ENCODE results near the gene TCEA2.

DNA sequence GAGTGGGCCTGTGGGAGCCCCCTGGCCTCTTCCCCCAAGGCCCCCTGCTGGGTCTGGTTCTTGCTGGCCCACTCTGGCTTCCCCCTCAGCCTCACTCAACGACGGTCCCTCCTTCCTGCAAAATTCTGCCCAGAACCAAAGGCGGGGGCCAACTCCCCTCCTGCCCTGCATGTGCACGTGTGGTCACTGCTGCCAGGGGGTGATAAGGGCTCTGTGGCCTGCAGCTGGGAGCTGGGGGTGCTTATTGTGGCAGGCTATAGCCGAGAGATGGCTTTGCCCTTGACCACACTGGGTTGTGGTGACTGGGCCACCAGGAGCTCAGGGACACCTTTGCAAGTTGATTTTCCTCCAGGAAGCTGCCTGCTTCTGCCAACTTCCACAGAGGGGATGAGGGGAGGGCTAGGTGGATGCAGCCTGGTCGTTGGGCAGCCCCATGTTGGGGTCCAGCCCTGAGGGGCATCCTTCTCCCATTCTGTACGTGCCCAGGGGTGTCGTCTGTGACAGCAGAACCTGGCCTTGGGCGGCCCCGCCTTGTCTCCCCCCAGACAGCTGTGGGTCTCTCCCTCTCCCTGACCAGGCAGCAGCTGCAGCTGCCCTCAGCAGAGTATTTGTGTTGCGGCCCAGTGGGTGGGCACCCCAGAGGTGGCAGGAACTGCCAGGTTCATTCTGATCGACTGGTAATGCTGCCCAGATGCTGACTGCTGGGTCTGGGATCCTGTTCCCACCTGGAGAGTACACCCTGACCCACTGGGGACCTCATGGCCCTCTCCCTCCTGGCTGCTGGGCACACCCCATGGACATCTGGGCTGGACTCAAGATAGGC is 5.6 kb downstream of the TCEA2 start:
- no peak for TF ChIP-seq FOXM1 (IDR thresholded peaks at IDR 0.05; ENCODE audit: borderline replicate concordance, low read depth)
- TF ChIP-seq YY1 (IDR thresholded peaks at IDR 0.05; ENCODE audit: low read depth), result no peak
- no peak for TF ChIP-seq EP300 (IDR thresholded peaks at IDR 0.05; ENCODE audit: borderline replicate concordance)
- TF ChIP-seq RAD21 (IDR thresholded peaks at IDR 0.05; ENCODE audit: low read depth), result no peak
- no peak for TF ChIP-seq ZBTB7A (IDR thresholded peaks at IDR 0.05; ENCODE audit: low read depth)
- TF ChIP-seq, protein P1, sequence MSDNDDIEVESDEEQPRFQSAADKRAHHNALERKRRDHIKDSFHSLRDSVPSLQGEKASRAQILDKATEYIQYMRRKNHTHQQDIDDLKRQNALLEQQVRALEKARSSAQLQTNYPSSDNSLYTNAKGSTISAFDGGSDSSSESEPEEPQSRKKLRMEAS (IDR thresholded peaks at IDR 0.05), result no peak
- TF ChIP-seq, protein P2, sequence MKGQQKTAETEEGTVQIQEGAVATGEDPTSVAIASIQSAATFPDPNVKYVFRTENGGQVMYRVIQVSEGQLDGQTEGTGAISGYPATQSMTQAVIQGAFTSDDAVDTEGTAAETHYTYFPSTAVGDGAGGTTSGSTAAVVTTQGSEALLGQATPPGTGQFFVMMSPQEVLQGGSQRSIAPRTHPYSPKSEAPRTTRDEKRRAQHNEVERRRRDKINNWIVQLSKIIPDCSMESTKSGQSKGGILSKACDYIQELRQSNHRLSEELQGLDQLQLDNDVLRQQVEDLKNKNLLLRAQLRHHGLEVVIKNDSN (IDR thresholded peaks at IDR 0.05), result no peak
- TF ChIP-seq, protein P3, sequence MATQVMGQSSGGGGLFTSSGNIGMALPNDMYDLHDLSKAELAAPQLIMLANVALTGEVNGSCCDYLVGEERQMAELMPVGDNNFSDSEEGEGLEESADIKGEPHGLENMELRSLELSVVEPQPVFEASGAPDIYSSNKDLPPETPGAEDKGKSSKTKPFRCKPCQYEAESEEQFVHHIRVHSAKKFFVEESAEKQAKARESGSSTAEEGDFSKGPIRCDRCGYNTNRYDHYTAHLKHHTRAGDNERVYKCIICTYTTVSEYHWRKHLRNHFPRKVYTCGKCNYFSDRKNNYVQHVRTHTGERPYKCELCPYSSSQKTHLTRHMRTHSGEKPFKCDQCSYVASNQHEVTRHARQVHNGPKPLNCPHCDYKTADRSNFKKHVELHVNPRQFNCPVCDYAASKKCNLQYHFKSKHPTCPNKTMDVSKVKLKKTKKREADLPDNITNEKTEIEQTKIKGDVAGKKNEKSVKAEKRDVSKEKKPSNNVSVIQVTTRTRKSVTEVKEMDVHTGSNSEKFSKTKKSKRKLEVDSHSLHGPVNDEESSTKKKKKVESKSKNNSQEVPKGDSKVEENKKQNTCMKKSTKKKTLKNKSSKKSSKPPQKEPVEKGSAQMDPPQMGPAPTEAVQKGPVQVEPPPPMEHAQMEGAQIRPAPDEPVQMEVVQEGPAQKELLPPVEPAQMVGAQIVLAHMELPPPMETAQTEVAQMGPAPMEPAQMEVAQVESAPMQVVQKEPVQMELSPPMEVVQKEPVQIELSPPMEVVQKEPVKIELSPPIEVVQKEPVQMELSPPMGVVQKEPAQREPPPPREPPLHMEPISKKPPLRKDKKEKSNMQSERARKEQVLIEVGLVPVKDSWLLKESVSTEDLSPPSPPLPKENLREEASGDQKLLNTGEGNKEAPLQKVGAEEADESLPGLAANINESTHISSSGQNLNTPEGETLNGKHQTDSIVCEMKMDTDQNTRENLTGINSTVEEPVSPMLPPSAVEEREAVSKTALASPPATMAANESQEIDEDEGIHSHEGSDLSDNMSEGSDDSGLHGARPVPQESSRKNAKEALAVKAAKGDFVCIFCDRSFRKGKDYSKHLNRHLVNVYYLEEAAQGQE (IDR thresholded peaks at IDR 0.05; ENCODE audit: low read depth), result no peak
- no peak for TF ChIP-seq EGR1 (IDR thresholded peaks at IDR 0.05)
- TF ChIP-seq CREB1 (IDR thresholded peaks at IDR 0.05; ENCODE audit: low read depth), result no peak
- no peak for TF ChIP-seq TEAD4 (IDR thresholded peaks at IDR 0.05)

All from Ishikawa (cell line).